Stimulated activated CD4-positive, alpha-beta T cell treated with anti-CD3 and anti-CD28 coated beads, Interleukin-15, amount 100 ng/mL, for 1 hour (primary cell): ENCODE data around the gene PRKN.
"Not testable (repeated sequence)": the region's sequence is repeated elsewhere in the genome, so short reads cannot be mapped to it uniquely, and the experiment has no call there.

Experiments used
- DNase-seq, 2 donors: peaks; one replicate each; pipeline ENCODE4 v3.0.0-alpha.2; 2020; ENCODE audit warnings: low read depth in 1 of 2, low spot score in 1 of 2

PRKN gene

GRCh38 chr6:161348628-161348994 is 1379.0 kb downstream of the PRKN start:
- no peak for DNase-seq

DNA sequence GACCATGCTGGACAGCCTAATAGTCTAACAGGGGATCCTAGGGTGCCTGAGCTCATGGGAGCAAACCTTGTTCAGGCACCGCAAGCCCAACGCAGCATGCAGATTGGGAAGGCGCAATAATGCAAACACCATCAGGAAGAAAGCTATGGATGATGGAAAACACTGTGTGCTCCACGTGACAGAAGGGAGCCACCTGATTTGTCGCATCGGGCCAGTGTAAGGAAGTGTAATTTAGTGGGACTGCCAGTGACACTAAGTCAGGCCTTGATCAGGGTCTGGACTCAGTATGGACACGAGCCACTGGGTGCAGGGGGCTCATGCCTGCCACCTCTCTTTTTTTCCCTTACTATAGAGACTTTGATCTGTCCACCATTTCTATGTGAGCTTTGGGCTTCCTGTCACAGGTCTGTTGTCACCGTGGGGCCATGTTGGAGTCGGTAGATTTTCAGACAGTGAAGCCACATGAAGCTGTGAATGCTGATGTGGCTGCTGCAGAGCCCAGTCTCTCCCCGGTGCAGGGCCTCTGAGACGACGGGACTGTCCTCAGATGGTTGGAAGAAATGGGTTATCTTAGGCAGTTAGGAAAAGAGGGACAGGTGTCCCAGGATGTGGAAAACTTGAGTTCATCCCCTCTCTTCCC is 1379.5 kb downstream of the PRKN start:
- DNase-seq = no peak

GRCh38 chr6:161347125-161347524 is 1380.4 kb downstream of the PRKN start:
- DNase-seq = no peak

GRCh38 chr6:161346717-161347116 is 1380.8 kb downstream of the PRKN start:
- DNase-seq = no peak

DNA sequence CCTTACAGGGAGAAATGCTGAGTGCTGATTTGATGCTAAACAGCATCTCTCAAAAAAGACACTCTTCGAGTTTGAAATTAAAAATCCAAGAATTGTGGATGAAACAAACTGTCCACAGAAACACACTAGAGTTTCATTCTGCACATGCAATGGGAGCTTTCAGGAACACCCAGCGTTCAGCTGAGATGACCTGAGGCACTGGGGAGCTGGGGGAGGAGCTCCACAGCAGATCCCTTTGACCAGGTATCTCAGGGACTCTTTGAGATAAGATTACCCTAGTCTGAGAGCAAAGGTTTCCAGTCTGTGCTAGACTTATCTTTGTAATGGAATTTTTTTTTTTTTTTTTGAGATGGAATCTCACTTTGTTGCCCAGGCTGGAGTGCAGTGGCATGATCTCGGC is 1382.9 kb downstream of the PRKN start:
- no peak for DNase-seq

DNA sequence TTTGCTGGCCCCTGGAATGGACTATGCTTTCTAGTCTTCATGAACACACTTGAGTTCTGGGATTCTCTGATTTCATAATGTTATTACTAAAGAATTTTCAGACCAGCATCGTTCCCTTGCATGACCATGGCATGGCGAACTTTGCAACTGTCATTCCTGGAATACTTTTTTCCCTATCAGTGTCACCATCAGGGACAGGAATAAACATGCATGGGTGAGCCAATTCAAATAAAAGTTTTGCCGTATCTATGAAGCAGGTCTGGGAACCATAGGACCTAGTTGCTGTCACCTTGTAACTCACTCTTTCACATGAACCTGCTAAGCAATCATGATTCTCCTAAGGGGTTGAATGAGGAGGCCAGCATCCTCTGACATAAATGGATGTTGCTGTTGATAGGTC is 1385.5 kb downstream of the PRKN start:
- no peak for DNase-seq

DNA sequence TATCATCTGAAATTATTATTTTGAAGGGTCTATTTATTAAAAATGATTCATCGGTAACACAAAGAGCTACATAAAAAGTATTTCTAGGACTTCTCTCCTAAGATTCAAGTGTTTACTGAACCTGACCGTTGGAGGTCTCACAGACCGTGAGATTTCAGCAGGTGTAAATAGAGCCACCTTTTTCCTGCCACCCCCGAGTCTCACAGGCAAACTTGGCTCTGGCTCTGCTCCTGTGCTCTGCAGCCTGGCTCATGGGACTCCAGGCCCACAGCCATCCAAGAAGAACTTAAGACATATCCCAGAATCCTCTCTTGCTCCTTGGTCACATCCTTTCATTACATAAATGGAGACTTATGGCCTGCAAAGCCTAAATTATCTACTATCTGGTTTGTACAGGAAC is 1385.9 kb downstream of the PRKN start:
- DNase-seq = no peak

- no peak for DNase-seq
These were observed 1389.6 kb downstream of the PRKN start for GRCh38 chr6:161338015-161338414.

DNA sequence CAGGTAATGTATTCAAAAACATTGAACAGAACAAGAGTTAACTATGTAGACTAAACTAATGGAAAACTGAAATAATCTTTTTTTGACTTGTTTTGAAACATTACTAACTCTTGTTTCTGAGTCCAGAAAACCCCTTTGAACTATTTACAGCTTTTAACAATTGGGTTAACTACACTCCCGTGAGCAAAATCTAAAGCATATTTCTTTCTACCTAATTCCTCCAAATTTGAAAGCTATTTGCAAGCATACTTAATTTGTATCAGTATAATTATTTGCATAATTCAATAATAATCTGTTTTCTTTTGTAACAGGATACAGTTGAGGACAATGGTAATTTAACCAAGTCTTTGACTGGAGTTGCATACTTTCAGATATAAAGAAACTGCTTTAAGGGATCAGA is 1391.1 kb downstream of the PRKN start:
- no peak for DNase-seq

DNA sequence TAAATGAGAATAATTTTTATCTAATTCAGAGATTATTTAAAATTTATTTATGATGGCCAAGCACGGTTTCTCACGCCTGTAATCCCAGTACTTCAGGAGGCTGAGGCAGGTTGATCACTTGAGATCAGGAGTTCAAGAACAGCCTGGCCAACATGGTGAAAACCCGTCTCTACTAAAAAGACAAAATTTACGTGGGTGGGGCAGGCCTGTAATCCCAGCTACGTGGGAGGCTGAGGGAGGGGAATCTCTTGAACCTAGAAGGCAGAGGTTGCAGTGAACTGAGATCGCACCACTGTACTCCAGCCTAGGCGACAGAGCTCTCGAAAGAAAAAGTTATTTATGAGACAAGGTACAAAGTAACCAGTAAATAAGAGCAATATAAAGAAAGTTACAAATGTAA is 1394.2 kb downstream of the PRKN start:
- DNase-seq = no peak

- not testable (repeated sequence) for DNase-seq
These were observed 1396.0 kb downstream of the PRKN start for GRCh38 chr6:161331402-161332081.

DNA sequence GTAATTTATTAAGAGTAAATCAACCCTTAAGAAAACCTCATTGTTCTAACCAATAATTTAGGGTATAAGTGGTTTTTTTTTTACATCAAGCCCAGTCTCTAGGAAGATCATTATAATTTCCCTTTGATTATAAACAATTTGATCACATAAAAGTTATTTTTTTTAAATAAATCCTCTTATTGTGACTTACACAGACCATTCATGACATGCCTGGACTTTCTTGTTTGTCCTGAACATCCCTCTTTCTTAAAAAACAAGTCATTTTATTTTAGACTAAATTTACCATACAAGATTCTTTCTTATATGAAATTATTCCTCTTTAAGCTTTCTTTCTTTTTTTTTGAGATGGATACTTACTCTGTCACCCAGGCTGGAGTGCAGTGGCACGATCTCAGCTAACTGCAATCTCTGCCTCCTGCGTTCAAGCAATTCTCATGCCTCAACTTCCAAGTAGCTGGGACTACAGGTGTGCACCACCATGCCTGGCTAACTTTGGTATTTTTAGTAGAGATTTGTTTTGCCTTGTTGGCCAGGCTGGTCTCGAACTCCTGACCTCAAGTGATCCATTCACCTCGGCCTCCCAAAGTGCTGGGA is 1400.1 kb downstream of the PRKN start:
- no peak for DNase-seq

DNA sequence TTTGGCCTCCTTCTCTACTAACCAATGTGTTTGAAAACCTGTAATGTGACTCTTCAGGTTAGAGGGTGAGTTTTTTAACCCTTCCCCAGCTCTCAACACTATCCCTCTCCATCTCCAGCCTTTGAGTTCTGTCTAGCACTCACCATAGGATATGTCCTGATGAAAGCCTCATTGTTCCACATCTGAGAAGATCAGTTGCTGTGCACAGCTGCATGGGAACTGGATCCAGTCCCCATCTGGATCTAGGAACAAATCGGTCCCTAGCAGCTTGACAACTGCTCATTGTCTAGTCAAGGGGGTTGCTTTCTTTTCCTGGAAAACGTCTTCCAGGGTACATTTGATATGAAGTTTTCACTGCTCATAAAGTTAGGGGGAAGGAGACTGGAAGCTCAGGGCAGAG is 1408.3 kb downstream of the PRKN start:
- DNase-seq = no peak

- no peak for DNase-seq
These were observed 1409.1 kb downstream of the PRKN start for GRCh38 chr6:161318456-161318855.

DNA sequence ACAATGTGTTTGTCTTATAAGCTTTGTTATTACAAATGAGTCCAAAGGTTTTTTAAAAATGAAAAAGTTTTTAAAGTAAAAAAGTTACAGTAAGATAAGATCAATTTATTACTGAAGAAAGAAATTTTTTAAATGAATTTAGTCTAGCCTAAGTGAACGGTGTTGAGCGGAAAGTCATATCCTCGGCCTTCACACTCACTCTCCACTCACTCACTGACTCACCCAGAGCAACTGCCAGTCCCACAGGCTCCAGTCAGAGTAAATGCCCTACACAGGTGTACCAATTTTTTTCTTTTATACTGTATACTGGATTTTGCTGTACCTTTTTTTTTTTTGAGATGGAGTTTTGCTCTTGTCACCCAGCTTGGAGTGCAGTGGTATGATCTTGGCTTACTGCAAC is 1411.0 kb downstream of the PRKN start:
- no peak for DNase-seq

- DNase-seq = not testable (repeated sequence)
These were observed 1412.2 kb downstream of the PRKN start for GRCh38 chr6:161315246-161315917.

DNA sequence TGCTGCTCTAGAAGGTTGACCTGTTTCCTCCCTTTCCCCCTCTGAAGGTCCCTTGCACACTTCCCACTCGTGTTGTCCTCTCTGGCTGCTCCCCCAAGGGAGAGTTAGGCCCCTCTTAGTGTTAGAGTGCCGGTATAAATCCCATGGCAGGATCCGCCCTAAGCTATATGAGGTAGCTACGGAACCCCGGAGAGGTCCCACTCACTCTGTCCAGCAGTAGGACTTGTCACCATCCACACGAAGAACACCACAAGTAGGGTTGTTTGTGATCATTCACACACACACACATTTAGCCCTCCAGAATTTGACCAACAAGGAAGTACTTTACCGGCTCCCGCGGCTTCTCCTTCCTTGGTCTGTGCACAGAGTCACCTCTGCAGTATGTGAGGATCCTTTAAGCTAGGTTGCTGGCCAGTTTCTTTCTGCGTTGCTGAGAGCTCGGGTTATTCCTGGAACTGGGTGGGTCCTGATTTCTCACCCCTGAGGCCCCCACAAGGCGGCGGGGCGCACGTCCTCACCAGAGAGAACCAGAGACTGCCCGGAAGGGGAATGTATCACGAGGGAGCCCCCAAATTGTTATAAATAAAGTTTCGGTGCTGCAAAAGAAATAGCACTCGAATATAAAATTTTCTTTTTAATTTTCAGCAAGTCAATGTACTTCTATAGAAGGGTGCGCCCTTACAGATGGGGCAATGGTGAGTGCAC is 1412.9 kb downstream of the PRKN start:
- DNase-seq = not testable (repeated sequence)

DNA sequence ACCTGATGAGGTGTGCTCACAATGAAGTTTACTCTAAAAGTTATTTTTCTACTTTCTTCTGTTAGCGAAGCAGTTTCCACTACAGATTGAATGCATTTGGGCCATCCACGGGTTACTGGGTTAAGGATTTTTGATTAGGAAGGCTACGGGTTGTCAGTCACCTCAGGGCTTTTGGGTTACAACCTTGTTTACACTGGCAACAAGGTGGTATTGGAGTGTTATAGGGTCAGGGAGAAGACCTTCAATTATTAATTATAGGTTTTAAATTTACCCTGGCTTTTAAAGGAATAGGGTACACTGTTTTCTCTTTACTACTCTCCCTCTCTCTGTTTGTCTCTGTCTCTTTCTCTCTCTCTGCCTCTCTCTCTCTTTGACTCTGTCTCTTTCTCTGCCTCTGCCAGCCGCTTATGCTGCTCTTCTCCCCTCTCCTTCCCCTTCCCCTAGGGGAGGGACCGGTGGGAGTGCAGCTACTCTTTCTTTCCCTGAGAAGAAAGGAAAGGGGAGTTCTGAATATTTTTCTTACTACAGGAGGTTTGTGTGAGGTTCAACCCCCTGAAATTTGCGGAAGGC is 1413.5 kb downstream of the PRKN start:
- DNase-seq = no peak

DNA sequence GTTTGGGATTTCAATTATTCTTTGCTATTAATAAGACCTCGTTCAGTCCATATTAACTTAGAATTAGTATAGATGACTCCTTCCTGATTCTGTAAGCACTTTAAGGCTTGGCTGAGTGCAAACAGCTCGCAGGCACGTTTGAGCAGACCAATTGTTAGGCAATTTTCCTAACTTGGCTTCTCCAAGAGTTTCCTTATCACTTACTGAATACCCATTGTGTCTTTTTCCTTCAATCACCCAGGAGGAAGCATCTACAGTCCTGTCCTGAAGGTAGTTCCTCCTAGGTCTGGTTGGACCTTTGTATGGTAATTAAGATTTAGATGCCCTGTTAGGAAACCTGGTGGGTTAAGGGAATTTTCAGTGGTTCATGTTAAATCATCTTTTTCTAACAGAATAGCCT is 1414.1 kb downstream of the PRKN start:
- not testable (repeated sequence) for DNase-seq

DNA sequence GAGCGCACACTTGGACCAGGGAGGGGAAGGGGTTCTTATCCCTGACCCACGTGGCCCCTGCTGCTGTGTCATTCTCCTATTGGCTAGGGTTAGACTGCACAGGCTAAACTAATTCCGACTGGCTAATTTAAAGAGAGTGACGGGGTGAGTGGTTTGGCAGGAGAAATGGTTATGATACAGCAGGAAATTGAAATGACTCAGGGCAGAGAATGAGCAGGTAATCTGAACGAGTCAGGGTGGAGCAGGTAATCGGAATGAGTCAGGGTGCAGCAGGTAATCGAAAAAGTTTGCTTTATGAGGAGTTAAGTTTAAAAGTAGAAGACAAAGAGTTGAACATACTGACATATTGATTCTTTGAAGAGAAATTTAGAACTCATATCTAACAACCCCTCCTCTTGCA is 1417.8 kb downstream of the PRKN start:
- not testable (repeated sequence) for DNase-seq

- no peak for DNase-seq
These were observed 1419.4 kb downstream of the PRKN start for GRCh38 chr6:161308075-161308655.
